HG03095 (cell line): Measurements from ENCODE around the gene DNAJC4.

ENCODE experiments used
- ATAC-seq: cut with Tn5 transposase; IDR thresholded peaks from one replicate; pipeline ENCODE4 v1.9.1; 2021; ENCODE audit warnings: moderate library complexity; ENCODE audit not compliant: unreplicated experiment

The DNAJC4 gene

GRCh38 chr11:64269540-64270220 is 39.3 kb downstream of the DNAJC4 start:
- peak; percentile 60 for ATAC-seq

- no peak for ATAC-seq
These were observed 44.9 kb downstream of the DNAJC4 start for GRCh38 chr11:64275031-64275800.

GRCh38 chr11:64275841-64276240 is 45.5 kb downstream of the DNAJC4 start:
- ATAC-seq, result no peak

GRCh38 chr11:64276653-64277431 is 46.5 kb downstream of the DNAJC4 start:
- ATAC-seq, result no peak

- no peak for ATAC-seq
These were observed 48.3 kb downstream of the DNAJC4 start for GRCh38 chr11:64278576-64279190.

- no peak for ATAC-seq
These were observed 51.8 kb downstream of the DNAJC4 start for GRCh38 chr11:64281957-64282770.

GRCh38 chr11:64283092-64283491 is 52.7 kb downstream of the DNAJC4 start:
- ATAC-seq, result no peak
